Adrenal gland (tissue), 12 donors: ENCODE data around the gene IGIP. TPM values are rescaled to one million over a fixed set of nuclear protein-coding genes. Genes with fewer than 3 reads are reported as not detected.

Source experiments
- DNase-seq, 7 donors: peaks; one replicate each; pipeline ENCODE4 v3.0.0-alpha.2; 2019 to 2020
- H3K27ac ChIP-seq, 5 donors: fragments of 200-600 bp; sonication (generic) in 4 of 5; 1 replicate in 3 of 5; 2 replicates in 2 of 5; pipeline versions ENCODE4 v1.5.1 to v1.8.0; 2016 to 2020; ENCODE audit warnings: mild to moderate bottlenecking in 1 of 5
- H3K27me3 ChIP-seq: fragments of 200-600 bp; 2 replicates; pipeline ENCODE4 v1.8.0; 2021
- H3K36me3 ChIP-seq, 2 donors: fragments of 200-600 bp; replicated peaks in 1 of 2; 1 replicate in 1 of 2; 2 replicates in 1 of 2; pipeline versions ENCODE4 v1.5.1 to v1.8.0; 2018 to 2022
- H3K4me1 ChIP-seq, 2 donors: fragments of 200-600 bp; replicated peaks in 1 of 2; 1 replicate in 1 of 2; 2 replicates in 1 of 2; pipeline versions ENCODE4 v1.5.1 to v1.8.0; 2018 to 2021
- H3K4me3 ChIP-seq, 4 donors: fragments of 200-600 bp; sonication (generic) in 3 of 4; one replicate each; pipeline ENCODE4 v1.5.1; 2016 to 2018
- H3K9me3 ChIP-seq, 3 donors: fragments of 200-600 bp; sonication (generic) in 1 of 3; replicated peaks in 1 of 3; 1 replicate in 2 of 3; 2 replicates in 1 of 3; pipeline versions ENCODE4 v1.5.1 to v1.8.0; 2016 to 2021
- POLR2A ChIP-seq, 2 donors: fragments of 450-650 bp; IDR thresholded peaks; one replicate each; pipeline ENCODE4 v1.6.1; 2017; ENCODE audit warnings: antibody characterized with exemption in 2 of 2, mild to moderate bottlenecking in 2 of 2, moderate library complexity in 1 of 2
- WGBS, 4 donors: extraction: QIAGEN DNeasy Blood & Tissue Kit in 2 of 4; methylation state at CpG; one replicate each; pipeline versions ENCODE4 v1.1.5 to v1.1.7; 2013 to 2017; 5-methylcytosine and 5-hydroxymethylcytosine counted together
- intact Hi-C, 2 donors: fragments of 100-400 bp; cut with DNase I; formaldehyde crosslinking; loops; one replicate each; pipeline versions ENCODE4 v1.14.1 to v1.15.0; 2022 to 2023
- polyA plus RNA-seq, 3 donors: library from polyadenylated mRNA; stranded (reverse); fragments of 200-250 nt in 2 of 3; fragments of 350-450 nt in 1 of 3; fragmentation: Illumina TruSeq in 1 of 3; extraction: RNeasy Lipid Tissue Mini Kit (QIAGEN cat#74804) in 1 of 3; gene quantifications; one replicate each; pipeline ENCODE4 v1.2.3, GENCODE V29; 2013 to 2014
- total RNA-seq, 9 donors: library from RNA; depleted of rRNA in 4 of 9; stranded (reverse); fragments of >200 nt in 4 of 9; fragments of 120-200 nt in 1 of 9; fragmentation: NEBNext Ultra II Directional in 1 of 9; extraction: Animal tissue kit (Norgen Biotek cat#: 25700) in 1 of 9; gene quantifications; one replicate each; pipeline versions ENCODE4 v1.1.0 to v1.2.4, GENCODE V29; 2013 to 2023
- TF ChIP-seq, protein P1 (sequence below), 6 experiments: fragments of 450-650 bp in 4 of 6; fragments of 200-600 bp in 2 of 6; sonication (generic) in 1 of 6; IDR thresholded peaks; 1 replicate in 5 of 6; 2 replicates in 1 of 6; pipeline versions ENCODE4 v1.5.1 to v1.8.0; 2016 to 2021; ENCODE audit warnings: antibody characterized with exemption in 6 of 6, mild to moderate bottlenecking in 2 of 6, moderate library complexity in 1 of 6
- donor health status: healthy with polysubstance abuse.
- donor health status: Bipolar disorder and iron deficiency.
- donor health status: DM: yes; HTN: yes; CAD: no.
- donor health status: DM: no; HTN: no; CAD: no.
- donor health status: DM: no; HTN: no; CAD: no.
- donor health status: DM: yes; HTN: yes; CAD: no.

IGIP gene
- total and polyA plus RNA-seq, 12 donors: 5.6 to 25.9 (median 12.0) TPM

GRCh38 chr5:140083650-140084049 is 42.1 kb upstream of the IGIP start:
- 91 to 97% (median 96%) methylated on average over 1 of the region's 1 CpG for WGBS, 4 donors
- no peaks in the 10 kb centered on the region for H3K9me3 ChIP-seq
- intact Hi-C loops: loop anchor here in 1 of 2 donors (5.0 kb wide), 1 partner anchor 64 kb away; no protein-coding TSS in a partner anchor
- no peak overlapping the region for H3K27ac ChIP-seq
- TF ChIP-seq POLR2A (IDR thresholded peaks at IDR 0.05): no peak
- TF ChIP-seq, protein P1, sequence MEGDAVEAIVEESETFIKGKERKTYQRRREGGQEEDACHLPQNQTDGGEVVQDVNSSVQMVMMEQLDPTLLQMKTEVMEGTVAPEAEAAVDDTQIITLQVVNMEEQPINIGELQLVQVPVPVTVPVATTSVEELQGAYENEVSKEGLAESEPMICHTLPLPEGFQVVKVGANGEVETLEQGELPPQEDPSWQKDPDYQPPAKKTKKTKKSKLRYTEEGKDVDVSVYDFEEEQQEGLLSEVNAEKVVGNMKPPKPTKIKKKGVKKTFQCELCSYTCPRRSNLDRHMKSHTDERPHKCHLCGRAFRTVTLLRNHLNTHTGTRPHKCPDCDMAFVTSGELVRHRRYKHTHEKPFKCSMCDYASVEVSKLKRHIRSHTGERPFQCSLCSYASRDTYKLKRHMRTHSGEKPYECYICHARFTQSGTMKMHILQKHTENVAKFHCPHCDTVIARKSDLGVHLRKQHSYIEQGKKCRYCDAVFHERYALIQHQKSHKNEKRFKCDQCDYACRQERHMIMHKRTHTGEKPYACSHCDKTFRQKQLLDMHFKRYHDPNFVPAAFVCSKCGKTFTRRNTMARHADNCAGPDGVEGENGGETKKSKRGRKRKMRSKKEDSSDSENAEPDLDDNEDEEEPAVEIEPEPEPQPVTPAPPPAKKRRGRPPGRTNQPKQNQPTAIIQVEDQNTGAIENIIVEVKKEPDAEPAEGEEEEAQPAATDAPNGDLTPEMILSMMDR (IDR thresholded peaks at IDR 0.05): no peak
- DNase-seq: no peak
- no peaks in the 10 kb centered on the region for H3K4me1 ChIP-seq
- no peak overlapping the region for H3K4me3 ChIP-seq
- no peaks in the 10 kb centered on the region for H3K36me3 ChIP-seq
- no peaks in the 10 kb centered on the region for H3K27me3 ChIP-seq

- Histone ChIP-seq H3K4me3 (no peak overlapping the region), H3K27me3 (no peaks in the 10 kb centered on the region), H3K9me3 (peaks cover 0 to under 1% (median 0%) of the 10 kb centered on the region in 3 donors), H3K27ac (no peak overlapping the region), H3K4me1 (no peaks in the 10 kb centered on the region), H3K36me3 (no peaks in the 10 kb centered on the region)
- intact Hi-C loops: loop anchor here in 1 of 2 donors (5.0 kb wide), 1 partner anchor 63 kb away; no protein-coding TSS in a partner anchor
- TF ChIP-seq, protein P1 (IDR thresholded peaks at IDR 0.05): no peak
- no peak for TF ChIP-seq POLR2A (IDR thresholded peaks at IDR 0.05)
- 20 to 32% (median 27%) methylated on average over 4 of the region's 4 CpGs for WGBS, 4 donors
- peak; percentile 20 to 63 (median 34) for DNase-seq
Measured at GRCh38 chr5:140084541-140084940, 41.2 kb upstream of the IGIP start.

DNA sequence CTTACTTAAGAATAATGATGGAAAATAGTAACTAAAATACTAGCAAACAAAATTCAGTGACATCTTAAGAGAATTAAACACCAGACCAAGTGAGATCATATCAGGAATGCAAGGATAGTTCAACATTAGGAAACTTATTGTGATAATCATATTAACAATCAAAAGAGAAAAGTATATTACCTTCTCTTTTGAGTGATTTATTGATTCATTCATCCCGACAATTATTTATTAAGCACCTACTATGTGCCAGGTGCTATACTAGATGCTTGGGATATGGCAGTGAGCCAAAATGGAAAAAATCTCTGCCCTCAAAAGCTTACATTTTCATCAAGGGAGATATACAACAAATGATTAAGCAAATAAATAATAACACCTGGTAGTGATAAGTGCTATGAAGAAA is 35.5 kb upstream of the IGIP start:
- H3K9me3 ChIP-seq: peaks cover 0 to 16% (median 0%) of the 10 kb centered on the region in 3 donors
- H3K27ac ChIP-seq: no peak overlapping the region
- H3K27me3 ChIP-seq: no peaks in the 10 kb centered on the region
- H3K4me3 ChIP-seq: no peak overlapping the region
- DNase-seq: no peak
- TF ChIP-seq, protein P1 (IDR thresholded peaks at IDR 0.05): no peak
- no peak for TF ChIP-seq POLR2A (IDR thresholded peaks at IDR 0.05)
- H3K36me3 ChIP-seq: no peaks in the 10 kb centered on the region
- intact Hi-C loops: no loop called here
- WGBS, 4 donors: 50 to 69% (median 57%) methylated on average over 1 of the region's 1 CpG
- no peaks in the 10 kb centered on the region for H3K4me1 ChIP-seq

DNA sequence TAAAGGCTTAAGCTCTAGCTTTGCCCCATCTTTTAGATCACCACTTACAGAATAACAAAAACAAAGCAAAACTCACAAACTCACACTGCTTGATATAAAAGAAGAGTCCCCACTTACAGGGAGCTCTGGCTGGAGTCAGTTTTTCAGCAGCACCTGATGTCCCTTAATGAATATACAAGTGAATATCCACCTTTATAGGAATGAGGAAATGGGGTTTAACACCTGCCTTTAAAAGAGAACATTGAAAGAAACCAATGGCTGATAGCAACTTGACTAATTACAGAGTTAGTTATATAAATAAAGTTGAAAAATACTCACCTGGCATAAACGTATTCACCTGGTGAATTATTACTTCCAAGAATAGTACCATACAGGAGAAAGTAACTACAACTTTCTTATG is 32.6 kb upstream of the IGIP start:
- no peak overlapping the region for H3K27ac ChIP-seq
- intact Hi-C loops: no loop called here
- no peaks in the 10 kb centered on the region for H3K4me1 ChIP-seq
- H3K27me3 ChIP-seq: no peaks in the 10 kb centered on the region
- no peak for TF ChIP-seq POLR2A (IDR thresholded peaks at IDR 0.05)
- TF ChIP-seq, protein P1 (IDR thresholded peaks at IDR 0.05): no peak
- H3K36me3 ChIP-seq: no peaks in the 10 kb centered on the region
- no peak overlapping the region for H3K4me3 ChIP-seq
- WGBS, 4 donors: 42 to 67% (median 57%) methylated on average over 1 of the region's 1 CpG
- DNase-seq: no peak
- H3K9me3 ChIP-seq: peaks cover 0 to 16% (median 0%) of the 10 kb centered on the region in 3 donors
